Measurements from ENCODE around the gene VAMP5. TPM values are rescaled to one million over a fixed set of nuclear protein-coding genes. Genes with fewer than 3 reads are reported as not detected.

Gene VAMP5
- total and polyA plus RNA-seq, 4 donors: 9.7 to 74.6 (median 40.2) TPM

- H3K27ac ChIP-seq (ENCODE audit: low read depth in 1 of 2, low read length in 2 of 2): no peak overlapping the region
- no peak for DNase-seq (ENCODE audit: low spot score)
- H3K4me3 ChIP-seq (ENCODE audit: low read depth in 1 of 3, low read length in 3 of 3): peak overlapping the region in 1 of 3 donors; percentile 67
- TF ChIP-seq REST (IDR thresholded peaks at IDR 0.05) (no peak), CTCF (IDR thresholded peaks at IDR 0.05; ENCODE audit: low read depth, low read length, missing input control) (no peak), EGR1 (IDR thresholded peaks at IDR 0.05; ENCODE audit: low read depth in 2 of 2) (no peak), FOXA2 (IDR thresholded peaks at IDR 0.05) (no peak), YY1 (IDR thresholded peaks at IDR 0.05) (no peak), GABPA (IDR thresholded peaks at IDR 0.05 in 1 of 2, conservative IDR thresholded peaks at IDR 0.05 in 1 of 2) (no peak), RXRA (IDR thresholded peaks at IDR 0.05) (no peak), HNF4G (IDR thresholded peaks at IDR 0.05) (no peak), MAX (IDR thresholded peaks at IDR 0.05) (no peak), SP1 (IDR thresholded peaks at IDR 0.05) (no peak), ATF3 (IDR thresholded peaks at IDR 0.05) (no peak), NR2F2 (IDR thresholded peaks at IDR 0.05) (no peak), TAF1 (conservative IDR thresholded peaks at IDR 0.05) (no peak), HNF4A (conservative IDR thresholded peaks at IDR 0.05) (no peak), ZBTB33 (IDR thresholded peaks at IDR 0.05) (no peak), RAD21 (IDR thresholded peaks at IDR 0.05) (no peak), FOXA1 (IDR thresholded peaks at IDR 0.05) (no peak), JUND (IDR thresholded peaks at IDR 0.05) (no peak)
- H3K27me3 ChIP-seq (ENCODE audit: control insufficient read depth in 4 of 4, insufficient read depth in 4 of 4, low read length in 3 of 4): no peaks in the 10 kb centered on the region
- H3K9me3 ChIP-seq (ENCODE audit: control insufficient read depth in 4 of 4, low read length in 3 of 4): no peaks in the 10 kb centered on the region
- H3K36me3 ChIP-seq (ENCODE audit: control insufficient read depth in 4 of 4, insufficient read depth in 3 of 4, low read depth in 1 of 4, low read length in 3 of 4): peaks cover 0 to 41% (median 31%) of the 10 kb centered on the region in 4 donors
- 49% methylated on average over 5 of the region's 5 CpGs for WGBS
- peaks cover 1 to 35% (median 22%) of the 10 kb centered on the region in 4 donors for H3K4me1 ChIP-seq (ENCODE audit: control insufficient read depth in 4 of 4, insufficient read depth in 4 of 4, low read length in 3 of 4)
- H3K9ac ChIP-seq (ENCODE audit: low read depth in 1 of 2, low read length in 2 of 2): no peak overlapping the region
These were observed 42.3 kb upstream of the VAMP5 start for GRCh38 chr2:85541753-85542457.
